ENCODE measurements around the gene PIK3C3.

DNA sequence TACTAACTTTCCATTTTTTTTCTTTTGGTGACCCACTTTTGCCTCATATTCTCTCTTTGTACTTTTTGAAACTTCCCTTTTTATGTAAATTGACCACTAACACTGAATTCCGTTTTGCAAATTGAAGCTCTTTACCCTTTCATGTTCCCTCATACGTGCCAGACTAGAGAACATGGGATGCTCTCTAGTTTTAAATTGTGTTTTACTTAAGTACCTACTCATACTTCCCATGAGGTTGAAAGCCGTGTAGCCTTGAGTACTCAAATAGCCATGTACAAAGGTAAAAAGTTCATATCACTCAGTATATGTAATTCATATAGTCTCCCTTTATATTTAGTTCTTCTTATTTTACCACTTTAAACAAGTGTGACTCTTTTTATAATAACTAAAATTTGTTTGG is 119.7 kb downstream of the PIK3C3 start:
- TF ChIP-seq POLR2A (IDR thresholded peaks at IDR 0.05) (no peak), POLR2AphosphoS5 (IDR thresholded peaks at IDR 0.05) (no peak), EP300 (IDR thresholded peaks at IDR 0.05) (no peak)
- TF ChIP-seq, protein P1, sequence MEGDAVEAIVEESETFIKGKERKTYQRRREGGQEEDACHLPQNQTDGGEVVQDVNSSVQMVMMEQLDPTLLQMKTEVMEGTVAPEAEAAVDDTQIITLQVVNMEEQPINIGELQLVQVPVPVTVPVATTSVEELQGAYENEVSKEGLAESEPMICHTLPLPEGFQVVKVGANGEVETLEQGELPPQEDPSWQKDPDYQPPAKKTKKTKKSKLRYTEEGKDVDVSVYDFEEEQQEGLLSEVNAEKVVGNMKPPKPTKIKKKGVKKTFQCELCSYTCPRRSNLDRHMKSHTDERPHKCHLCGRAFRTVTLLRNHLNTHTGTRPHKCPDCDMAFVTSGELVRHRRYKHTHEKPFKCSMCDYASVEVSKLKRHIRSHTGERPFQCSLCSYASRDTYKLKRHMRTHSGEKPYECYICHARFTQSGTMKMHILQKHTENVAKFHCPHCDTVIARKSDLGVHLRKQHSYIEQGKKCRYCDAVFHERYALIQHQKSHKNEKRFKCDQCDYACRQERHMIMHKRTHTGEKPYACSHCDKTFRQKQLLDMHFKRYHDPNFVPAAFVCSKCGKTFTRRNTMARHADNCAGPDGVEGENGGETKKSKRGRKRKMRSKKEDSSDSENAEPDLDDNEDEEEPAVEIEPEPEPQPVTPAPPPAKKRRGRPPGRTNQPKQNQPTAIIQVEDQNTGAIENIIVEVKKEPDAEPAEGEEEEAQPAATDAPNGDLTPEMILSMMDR (IDR thresholded peaks at IDR 0.05): no peak

Measured in suprapubic skin (tissue), 4 donors.